ENCODE data around the gene OR10R2. TPM values are rescaled to one million over a fixed set of nuclear protein-coding genes. Genes with fewer than 3 reads are reported as not detected.

OR10R2 gene
- total RNA-seq, 6 experiments from 2014 or later: not detected

DNA sequence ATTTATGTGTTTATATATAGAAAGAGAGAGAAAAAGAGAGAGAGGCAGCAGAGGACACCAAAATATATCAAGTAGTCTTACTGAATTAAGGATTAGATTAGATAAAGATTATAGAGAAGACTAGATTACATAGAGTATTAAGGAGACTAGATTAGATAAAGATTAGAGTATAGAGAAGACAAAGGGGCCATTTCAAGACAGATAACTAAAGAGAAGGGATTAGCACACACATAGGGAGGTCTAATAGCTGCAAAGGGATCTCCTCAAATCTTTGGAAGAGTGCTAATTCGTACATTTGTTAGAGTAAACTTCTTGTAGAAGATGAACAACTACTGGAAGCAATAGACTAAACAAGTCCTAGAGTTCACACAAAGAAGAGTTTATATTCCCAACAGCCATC is 48.0 kb downstream of the OR10R2 start:
- TF ChIP-seq POLR2A (IDR thresholded peaks at IDR 0.05): no peak
- TF ChIP-seq, protein P1, sequence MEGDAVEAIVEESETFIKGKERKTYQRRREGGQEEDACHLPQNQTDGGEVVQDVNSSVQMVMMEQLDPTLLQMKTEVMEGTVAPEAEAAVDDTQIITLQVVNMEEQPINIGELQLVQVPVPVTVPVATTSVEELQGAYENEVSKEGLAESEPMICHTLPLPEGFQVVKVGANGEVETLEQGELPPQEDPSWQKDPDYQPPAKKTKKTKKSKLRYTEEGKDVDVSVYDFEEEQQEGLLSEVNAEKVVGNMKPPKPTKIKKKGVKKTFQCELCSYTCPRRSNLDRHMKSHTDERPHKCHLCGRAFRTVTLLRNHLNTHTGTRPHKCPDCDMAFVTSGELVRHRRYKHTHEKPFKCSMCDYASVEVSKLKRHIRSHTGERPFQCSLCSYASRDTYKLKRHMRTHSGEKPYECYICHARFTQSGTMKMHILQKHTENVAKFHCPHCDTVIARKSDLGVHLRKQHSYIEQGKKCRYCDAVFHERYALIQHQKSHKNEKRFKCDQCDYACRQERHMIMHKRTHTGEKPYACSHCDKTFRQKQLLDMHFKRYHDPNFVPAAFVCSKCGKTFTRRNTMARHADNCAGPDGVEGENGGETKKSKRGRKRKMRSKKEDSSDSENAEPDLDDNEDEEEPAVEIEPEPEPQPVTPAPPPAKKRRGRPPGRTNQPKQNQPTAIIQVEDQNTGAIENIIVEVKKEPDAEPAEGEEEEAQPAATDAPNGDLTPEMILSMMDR (IDR thresholded peaks at IDR 0.05): no peak
- DNase-seq (no peak), ATAC-seq (no peak)
- 14% methylated on average over 1 of the region's 1 CpG for WGBS (ENCODE audit: insufficient coverage, low coverage, low lambda C conversion rate, missing lambda C conversion rate)
- Histone ChIP-seq H3K4me3 (no peak overlapping the region), H3K4me1 (no peaks in the 10 kb centered on the region), H3K27ac (no peak overlapping the region), H3K27me3 (no peaks in the 10 kb centered on the region), H3K9me3 (no peaks in the 10 kb centered on the region), H3K36me3 (no peaks in the 10 kb centered on the region)
- intact Hi-C loops (cut with DNase I): no loop called here

DNA sequence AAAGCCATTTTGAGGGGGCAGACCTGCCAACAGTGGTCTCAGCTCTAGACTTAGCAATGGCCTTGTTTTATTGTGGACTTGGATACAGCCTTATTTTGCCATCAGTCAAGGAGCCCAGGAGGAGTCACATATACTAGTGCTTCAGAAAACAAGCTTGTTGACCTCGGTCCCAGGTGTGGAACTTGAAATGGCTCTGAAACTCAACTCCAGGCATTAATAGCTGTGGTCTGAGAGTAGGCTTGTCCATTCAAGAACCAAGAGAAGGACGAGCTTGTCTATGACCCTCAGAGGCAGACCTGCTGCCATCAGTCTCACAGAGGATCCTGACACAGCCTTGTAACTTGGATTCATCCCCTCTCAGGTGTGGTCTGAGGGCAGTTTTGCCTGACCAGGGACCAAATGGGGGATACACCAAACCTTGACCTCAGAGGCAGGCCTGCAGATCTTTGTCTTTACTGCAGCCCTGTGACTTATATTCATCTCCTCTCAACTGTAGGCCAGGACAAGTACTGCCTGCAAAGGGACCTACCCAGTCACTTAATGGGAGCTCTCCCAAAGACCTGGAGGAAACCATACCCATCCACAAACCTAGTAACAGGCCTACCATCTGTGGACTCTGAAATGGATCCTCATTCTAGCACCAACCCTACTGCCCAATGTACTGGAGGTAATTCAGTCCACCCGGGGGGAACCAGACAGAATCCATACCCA is 49.1 kb downstream of the OR10R2 start:
- TF ChIP-seq POLR2A (IDR thresholded peaks at IDR 0.05): no peak
- TF ChIP-seq, protein P1 (IDR thresholded peaks at IDR 0.05): no peak
- Histone ChIP-seq H3K9me3 (no peaks in the 10 kb centered on the region), H3K36me3 (no peaks in the 10 kb centered on the region), H3K27ac (no peak overlapping the region), H3K27me3 (no peaks in the 10 kb centered on the region), H3K4me3 (no peak overlapping the region), H3K4me1 (no peaks in the 10 kb centered on the region)
- DNase-seq (no peak), ATAC-seq (no peak)
- intact Hi-C loops (cut with DNase I): no loop called here
- no CpG with 5 or more reads among the region's 3 CpGs for WGBS (ENCODE audit: insufficient coverage, low coverage, low lambda C conversion rate, missing lambda C conversion rate)

DNA sequence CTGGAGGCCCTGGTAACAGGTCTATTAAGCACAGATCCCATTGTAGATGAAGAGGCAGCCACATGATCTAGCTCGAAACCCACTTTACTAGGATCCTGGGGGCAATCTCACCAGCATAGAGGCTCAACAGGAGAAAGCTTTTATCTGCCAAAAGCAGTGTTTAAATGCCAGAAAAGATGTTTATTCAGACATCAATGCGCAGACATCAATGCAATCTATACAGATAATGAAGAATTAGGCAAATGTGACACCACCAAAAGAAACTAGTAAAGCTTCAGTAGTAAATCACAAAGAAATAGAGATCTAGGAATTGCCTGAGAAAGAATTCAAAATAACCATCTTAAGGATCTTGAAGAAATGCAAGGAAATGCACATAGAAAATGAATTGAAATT is 49.6 kb downstream of the OR10R2 start:
- H3K27ac ChIP-seq: no peak overlapping the region
- H3K4me3 ChIP-seq: no peak overlapping the region
- TF ChIP-seq POLR2A (IDR thresholded peaks at IDR 0.05): no peak
- TF ChIP-seq, protein P1 (IDR thresholded peaks at IDR 0.05): no peak
- H3K4me1 ChIP-seq: no peaks in the 10 kb centered on the region
- intact Hi-C loops (cut with DNase I): no loop called here
- DNase-seq (no peak), ATAC-seq (no peak)
- no peaks in the 10 kb centered on the region for H3K27me3 ChIP-seq
- no peaks in the 10 kb centered on the region for H3K36me3 ChIP-seq
- WGBS (ENCODE audit: insufficient coverage, low coverage, low lambda C conversion rate, missing lambda C conversion rate): 48% methylated on average over 2 of the region's 2 CpGs
- no peaks in the 10 kb centered on the region for H3K9me3 ChIP-seq

DNA sequence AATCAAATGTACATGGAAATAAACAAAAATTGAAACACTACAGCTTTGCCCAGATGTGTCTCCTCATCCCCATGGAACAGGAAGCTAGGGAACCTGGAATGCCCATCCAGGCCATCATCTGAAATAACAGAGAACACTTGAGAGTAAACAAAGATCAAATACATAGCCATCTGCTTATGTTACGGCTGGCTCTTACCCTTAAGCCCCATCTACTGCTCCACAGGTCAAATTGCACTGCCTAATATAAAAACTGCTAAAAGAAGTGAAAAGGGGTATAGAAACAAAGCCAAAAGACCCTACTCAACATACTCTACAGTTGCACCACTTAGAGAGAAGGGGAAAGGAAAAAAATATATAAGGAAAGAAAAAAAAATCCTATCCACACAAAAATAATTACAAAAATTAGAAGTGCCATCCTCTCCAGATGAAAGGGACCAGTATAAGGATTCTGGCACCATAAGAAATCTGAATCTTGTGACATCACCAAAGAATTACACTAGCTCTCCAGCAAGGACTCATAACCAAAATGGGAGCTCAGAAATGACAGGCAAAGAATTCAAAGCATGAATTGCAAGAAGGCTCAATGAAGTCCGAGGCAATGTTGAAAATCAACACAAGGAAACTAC is 55.3 kb downstream of the OR10R2 start:
- Histone ChIP-seq H3K4me1 (no peaks in the 10 kb centered on the region), H3K4me3 (no peak overlapping the region), H3K9me3 (no peaks in the 10 kb centered on the region), H3K27ac (no peak overlapping the region), H3K27me3 (no peaks in the 10 kb centered on the region), H3K36me3 (no peaks in the 10 kb centered on the region)
- TF ChIP-seq, protein P1 (IDR thresholded peaks at IDR 0.05): peak in 3 of 4 donors; percentile 38 to 46 (median 42)
- no peak for TF ChIP-seq POLR2A (IDR thresholded peaks at IDR 0.05)
- peak in 1 of 4 donors; percentile 33 for ATAC-seq
- 40% methylated on average over 2 of the region's 2 CpGs for whole genome bisulfite sequencing (ENCODE audit: insufficient coverage, low coverage, low lambda C conversion rate, missing lambda C conversion rate)
- intact Hi-C loops (cut with DNase I): no loop called here
- DNase-seq: no peak

Other genes starting within 250 kb of the OR10R2 start
- gene CD1A, start 217.8 kb upstream of the OR10R2 start, total RNA-seq: not detected
- gene CD1C, start 182.3 kb upstream of the OR10R2 start, total RNA-seq: under 1 TPM in 3 of 6 experiments, not detected in 3; 0.24 to 0.60 (median 0.31) TPM
- gene CD1B, start 140.7 kb upstream of the OR10R2 start, total RNA-seq: not detected
- under 1 TPM in 1 of 6 experiments, not detected in 5; 0.58 TPM for gene CD1E, start 118.3 kb upstream of the OR10R2 start, total RNA-seq
- not detected for gene OR10T2, start 72.8 kb upstream of the OR10R2 start, total RNA-seq
- not detected for gene OR10K2, start 46.0 kb upstream of the OR10R2 start, total RNA-seq
- gene OR10K1, start 10.4 kb upstream of the OR10R2 start, total RNA-seq: not detected
- gene OR6Y1, start 82.2 kb downstream of the OR10R2 start, total RNA-seq: not detected
- gene OR6P1, start 98.4 kb downstream of the OR10R2 start, total RNA-seq: not detected
- not detected for gene OR10X1, start 107.7 kb downstream of the OR10R2 start, total RNA-seq
- not detected for gene OR10Z1, start 133.0 kb downstream of the OR10R2 start, total RNA-seq
- gene SPTA1, start 214.5 kb downstream of the OR10R2 start, total RNA-seq: 1 to 10 TPM in 2 of 6 experiments, under 1 TPM in 2, not detected in 2; 0.18 to 4.3 (median 1.0) TPM
- gene OR6K2, start 228.4 kb downstream of the OR10R2 start, total RNA-seq: not detected
- gene OR6K3, start 248.5 kb downstream of the OR10R2 start, total RNA-seq: not detected